Fibroblast of lung (primary cell): Measurements from ENCODE around the gene ZNF354C. TPM values are rescaled to one million over a fixed set of nuclear protein-coding genes. Genes with fewer than 3 reads are reported as not detected.

Experiments used
- DNase-seq, 2 donors: peaks; one replicate each; pipeline versions ENCODE4 v3.0.0 to v3.0.0-alpha.2; 2010; ENCODE audit warnings: low read depth in 2 of 2
- H2AFZ ChIP-seq: 2 replicates; pipeline ENCODE4 v1.5.1; 2012; ENCODE audit warnings: low read length, control low read depth, inconsistent platforms
- H3K27ac ChIP-seq: 2 replicates; pipeline ENCODE4 v1.5.1; 2011; ENCODE audit warnings: low read length, control low read depth; ENCODE audit not compliant: insufficient read depth
- H3K27me3 ChIP-seq: 2 replicates; pipeline ENCODE4 v1.5.1; 2011; ENCODE audit warnings: mild to moderate bottlenecking, low read length; ENCODE audit not compliant: control insufficient read depth, insufficient read depth
- H3K36me3 ChIP-seq: 2 replicates; pipeline ENCODE4 v1.5.1; 2011; ENCODE audit warnings: low read length; ENCODE audit not compliant: control insufficient read depth, insufficient read depth
- H3K4me1 ChIP-seq: 2 replicates; pipeline ENCODE4 v1.5.1; 2011; ENCODE audit warnings: low read length; ENCODE audit not compliant: control insufficient read depth, insufficient read depth; ENCODE audit errors: extremely low read depth
- H3K4me2 ChIP-seq: 2 replicates; pipeline ENCODE4 v1.5.1; 2011; ENCODE audit warnings: low read length, control low read depth; ENCODE audit not compliant: insufficient read depth; ENCODE audit errors: extremely low read depth
- H3K4me3 ChIP-seq, 4 experiments: fragments of 200-600 bp in 1 of 4; sonication (generic) in 1 of 4; replicated peaks in 1 of 4; 2 replicates each; pipeline ENCODE4 v1.5.1; 2011 to 2016; ENCODE audit warnings: low read length in 4 of 4, low read depth in 3 of 4, mild to moderate bottlenecking in 3 of 4, control low read depth in 2 of 4, inconsistent platforms in 1 of 4, mixed read lengths in 1 of 4; ENCODE audit not compliant: insufficient read depth in 1 of 4; ENCODE audit errors: control extremely low read depth in 1 of 4
- H3K79me2 ChIP-seq: 2 replicates; pipeline ENCODE4 v1.5.1; 2012; ENCODE audit warnings: mild to moderate bottlenecking, low read length, inconsistent platforms; ENCODE audit not compliant: control insufficient read depth, insufficient read depth
- H3K9ac ChIP-seq: 2 replicates; pipeline ENCODE4 v1.5.1; 2011; ENCODE audit warnings: mild to moderate bottlenecking, low read length, control low read depth; ENCODE audit not compliant: insufficient read depth
- H3K9me3 ChIP-seq: 2 replicates; pipeline ENCODE4 v1.5.1; 2012; ENCODE audit warnings: low read depth, low read length; ENCODE audit not compliant: control insufficient read depth, insufficient read depth
- H4K20me1 ChIP-seq: 2 replicates; pipeline ENCODE4 v1.5.1; 2011; ENCODE audit warnings: low read length; ENCODE audit not compliant: control insufficient read depth, insufficient read depth; ENCODE audit errors: extremely low read depth
- CTCF ChIP-seq, 2 donors: IDR thresholded peaks in 1 of 2; conservative IDR thresholded peaks in 1 of 2; 1 replicate in 1 of 2; 2 replicates in 1 of 2; pipeline ENCODE4 v1.5.1; 2011 to 2012; ENCODE audit warnings: low read length in 2 of 2, control low read depth in 1 of 2, inconsistent platforms in 1 of 2, low read depth in 1 of 2, mild to moderate bottlenecking in 1 of 2
- EZH2 ChIP-seq: IDR thresholded peaks from 2 replicates; pipeline ENCODE4 v1.5.1; 2012; ENCODE audit warnings: low read length, control low read depth, mild to moderate bottlenecking; ENCODE audit errors: missing control alignments
- polyA plus RNA-seq, 2 donors: library from polyadenylated mRNA; depleted of rRNA in 1 of 2; stranded (reverse) in 1 of 2; unstranded in 1 of 2; fragments of >200 nt; gene quantifications; 2 replicates each; pipeline ENCODE4 v1.2.1, GENCODE V29; 2011 to 2012; ENCODE audit warnings: missing spikeins in 1 of 2
- total RNA-seq: library from RNA; depleted of rRNA; stranded (reverse); fragments of >200 nt; gene quantifications from 2 replicates; pipeline ENCODE4 v1.2.1, GENCODE V29; 2014

Gene ZNF354C
- total and polyA plus RNA-seq, 2 donors (not counting 1 experiment from before 2014, with no cell fraction given) = 4.4 to 12.4 TPM

DNA sequence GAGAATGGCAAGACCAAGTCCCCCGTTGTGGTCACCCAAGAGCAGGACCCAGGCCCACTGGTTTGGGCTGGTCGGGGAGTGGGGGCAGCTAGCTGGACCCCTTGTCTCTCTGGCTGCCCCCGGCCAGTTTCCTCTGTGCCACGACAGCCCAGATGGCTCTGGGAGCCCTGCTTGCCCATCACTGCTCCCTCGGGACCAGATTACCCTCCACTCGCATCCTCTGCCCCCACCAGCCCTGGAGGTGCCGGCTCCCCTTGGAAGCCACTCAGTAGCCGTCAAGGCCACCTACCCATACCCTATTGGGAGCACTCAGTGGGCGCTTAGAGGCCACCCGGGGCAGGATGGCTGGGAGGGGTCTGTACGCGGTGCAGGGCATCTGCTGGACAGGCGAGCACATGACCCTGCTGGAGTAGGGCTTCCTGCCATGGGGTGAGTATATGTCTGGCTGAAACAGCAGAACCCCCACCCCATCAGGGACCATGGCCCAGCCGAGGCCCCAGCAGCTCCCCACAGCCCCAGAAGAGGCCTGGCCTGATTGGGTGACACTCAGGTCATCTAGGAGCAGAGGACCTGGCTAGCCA, 70.0 kb downstream of the ZNF354C start:
- Histone ChIP-seq H3K79me2 (no peaks in the 10 kb centered on the region), H2AFZ (no peak overlapping the region), H3K4me3 (no peak overlapping the region), H3K4me2 (no peak overlapping the region), H3K36me3 (peaks cover 13% of the 10 kb centered on the region), H3K27me3 (no peaks in the 10 kb centered on the region), H3K4me1 (no peaks in the 10 kb centered on the region), H3K9me3 (no peaks in the 10 kb centered on the region), H4K20me1 (no peaks in the 10 kb centered on the region), H3K27ac (no peak overlapping the region), H3K9ac (no peak overlapping the region)
- no peak for TF ChIP-seq CTCF (conservative IDR thresholded peaks at IDR 0.05 in 1 of 2, IDR thresholded peaks at IDR 0.05 in 1 of 2; ENCODE audit: low read depth in 1 of 2, low read length in 2 of 2)
- no peak for TF ChIP-seq EZH2
- no peak for DNase-seq

GRCh38 chr5:179131321-179131835, 71.2 kb downstream of the ZNF354C start:
- no peak overlapping the region for H3K27ac ChIP-seq
- peaks cover 13% of the 10 kb centered on the region for H3K36me3 ChIP-seq
- H4K20me1 ChIP-seq = no peaks in the 10 kb centered on the region
- no peaks in the 10 kb centered on the region for H3K79me2 ChIP-seq
- no peak overlapping the region for H3K4me3 ChIP-seq
- TF ChIP-seq EZH2 = no peak
- TF ChIP-seq CTCF (conservative IDR thresholded peaks at IDR 0.05 in 1 of 2, IDR thresholded peaks at IDR 0.05 in 1 of 2; ENCODE audit: low read depth in 1 of 2, low read length in 2 of 2) = no peak
- no peaks in the 10 kb centered on the region for H3K27me3 ChIP-seq
- no peak overlapping the region for H3K9ac ChIP-seq
- H2AFZ ChIP-seq = no peak overlapping the region
- H3K9me3 ChIP-seq = no peaks in the 10 kb centered on the region
- DNase-seq = no peak
- no peak overlapping the region for H3K4me2 ChIP-seq
- H3K4me1 ChIP-seq = no peaks in the 10 kb centered on the region

DNA sequence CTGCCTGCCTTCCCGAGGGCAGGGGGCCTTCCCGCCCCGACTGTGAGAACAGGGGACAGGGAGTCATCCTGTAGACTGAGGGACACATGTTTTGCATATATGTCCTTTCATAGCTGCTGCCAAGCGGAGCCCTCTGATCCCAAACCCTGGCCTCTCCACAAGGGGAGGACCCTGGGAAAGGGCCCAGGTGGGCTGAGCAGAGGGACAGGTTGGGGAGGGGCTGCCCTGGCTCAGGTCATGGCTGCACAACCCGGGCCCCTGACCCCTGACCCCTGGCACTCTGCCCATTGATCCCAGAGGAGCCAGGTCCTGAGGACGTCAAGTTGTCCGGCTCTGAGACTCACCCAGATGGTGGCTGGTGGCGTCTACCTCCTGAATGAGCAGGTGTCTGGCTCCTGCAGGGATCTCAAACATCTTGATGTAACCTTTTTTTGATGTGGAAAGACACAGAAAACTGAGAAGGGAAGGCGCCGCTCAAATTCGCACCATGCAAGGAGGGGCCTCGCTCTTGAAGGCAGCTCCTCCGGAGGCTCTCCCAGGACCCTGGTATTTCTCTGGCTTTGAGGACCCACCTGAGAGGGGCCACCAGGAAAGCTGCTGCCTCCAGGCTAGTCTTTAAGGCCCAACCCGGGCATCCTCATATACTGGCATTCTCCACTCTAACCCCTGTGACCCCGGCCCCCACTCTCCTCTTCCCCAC, 71.9 kb downstream of the ZNF354C start:
- Histone ChIP-seq H3K4me2 (no peak overlapping the region), H3K4me1 (no peaks in the 10 kb centered on the region), H3K27ac (no peak overlapping the region), H2AFZ (no peak overlapping the region), H3K36me3 (peaks cover 13% of the 10 kb centered on the region), H3K4me3 (no peak overlapping the region), H3K27me3 (no peaks in the 10 kb centered on the region), H3K79me2 (no peaks in the 10 kb centered on the region), H4K20me1 (no peaks in the 10 kb centered on the region), H3K9ac (no peak overlapping the region), H3K9me3 (no peaks in the 10 kb centered on the region)
- DNase-seq = no peak
- TF ChIP-seq CTCF (conservative IDR thresholded peaks at IDR 0.05 in 1 of 2, IDR thresholded peaks at IDR 0.05 in 1 of 2; ENCODE audit: low read depth in 1 of 2, low read length in 2 of 2) = no peak
- TF ChIP-seq EZH2 = no peak
